HEK293T (cell line): ENCODE results near the gene PARD6B.

Source experiments
- ARNT ChIP-seq: fragments of 450-650 bp; IDR thresholded peaks from 2 replicates; pipeline ENCODE4 v1.6.1; 2017; ENCODE audit warnings: mild to moderate bottlenecking
- BHLHE40 ChIP-seq: fragments of 450-650 bp; IDR thresholded peaks from 2 replicates; pipeline ENCODE4 v1.6.1; 2016; ENCODE audit warnings: mild to moderate bottlenecking, moderate library complexity, borderline replicate concordance
- CTBP1 ChIP-seq: fragments of 450-650 bp; IDR thresholded peaks from 2 replicates; pipeline ENCODE4 v1.6.1; 2016; ENCODE audit warnings: borderline replicate concordance
- ELF4 ChIP-seq: fragments of 450-650 bp; IDR thresholded peaks from 2 replicates; pipeline ENCODE4 v1.6.1; 2017; ENCODE audit warnings: antibody characterized with exemption
- LEF1 ChIP-seq: fragments of 450-650 bp; IDR thresholded peaks from 2 replicates; pipeline ENCODE4 v1.6.1; 2017; ENCODE audit warnings: mild to moderate bottlenecking, borderline replicate concordance
- SP1 ChIP-seq: fragments of 450-650 bp; IDR thresholded peaks from 2 replicates; pipeline ENCODE4 v1.6.1; 2017
- TARDBP ChIP-seq: fragments of 450-650 bp; IDR thresholded peaks from 2 replicates; pipeline ENCODE4 v1.6.1; 2016

DNA sequence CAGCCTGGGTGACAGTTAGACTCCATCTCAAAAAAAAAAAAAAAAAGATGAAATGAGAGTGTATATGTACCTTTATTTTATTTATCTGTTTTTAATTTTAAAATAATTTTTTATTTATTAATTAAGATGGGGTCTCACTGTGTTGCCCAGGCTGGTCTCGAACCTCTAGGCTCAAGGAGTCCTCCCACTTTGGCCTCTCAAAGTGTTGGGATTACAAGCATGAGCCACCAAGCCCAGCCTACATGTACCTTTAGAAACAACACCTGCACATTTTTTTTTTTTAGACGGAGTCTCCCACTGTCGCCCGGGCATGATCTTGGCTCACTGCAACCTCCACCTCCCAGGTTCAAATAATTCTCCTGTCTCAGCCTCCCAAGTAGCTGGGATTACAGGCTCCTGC, 12.1 kb upstream of the PARD6B start:
- TF ChIP-seq ELF4: no peak
- no peak for TF ChIP-seq LEF1
- TF ChIP-seq SP1: no peak
- no peak for TF ChIP-seq BHLHE40
- TF ChIP-seq CTBP1: no peak
- TF ChIP-seq ARNT: no peak
- no peak for TF ChIP-seq TARDBP
